Prostate gland (tissue), 2 donors: Measurements from ENCODE around the gene POMGNT2.

Source experiments
- POLR2A ChIP-seq: fragments of 450-650 bp; IDR thresholded peaks from one replicate; pipeline ENCODE4 v1.6.1; 2016; ENCODE audit warnings: antibody characterized with exemption, mild to moderate bottlenecking
- POLR2AphosphoS5 ChIP-seq: sonication (generic); formaldehyde crosslinking; IDR thresholded peaks from one replicate; pipeline ENCODE4 v1.6.1; 2017; ENCODE audit warnings: antibody characterized with exemption
- TF ChIP-seq, protein P1 (sequence below), 4 experiments: fragments of 200-600 bp in 2 of 4; fragments of 450-650 bp in 2 of 4; sonication (generic) in 2 of 4; IDR thresholded peaks; 1 replicate in 3 of 4; 2 replicates in 1 of 4; pipeline ENCODE4 v1.5.1; 2016 to 2019; ENCODE audit warnings: antibody characterized with exemption in 4 of 4, mild to moderate bottlenecking in 2 of 4, moderate library complexity in 2 of 4

DNA sequence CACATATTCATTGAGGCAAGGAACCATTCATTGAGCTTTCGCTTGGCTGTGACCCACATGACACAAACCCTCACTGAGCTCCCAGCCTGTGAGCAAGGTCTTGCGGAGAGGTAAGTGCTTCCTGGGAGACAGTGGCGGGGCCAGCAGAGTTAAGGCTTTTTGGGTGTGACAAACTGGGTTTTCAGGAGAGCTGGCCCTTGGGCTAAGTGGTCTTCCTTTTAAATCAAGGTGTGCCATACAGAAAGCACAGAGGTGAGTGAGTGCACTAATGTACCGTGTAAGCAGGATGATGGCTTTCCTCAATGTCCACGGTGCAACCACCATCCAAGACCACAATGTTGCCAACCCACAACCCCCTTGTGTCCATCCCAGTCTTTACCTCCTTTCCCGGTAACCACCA is 28.6 kb downstream of the POMGNT2 start:
- no peak for TF ChIP-seq POLR2A
- TF ChIP-seq, protein P1, sequence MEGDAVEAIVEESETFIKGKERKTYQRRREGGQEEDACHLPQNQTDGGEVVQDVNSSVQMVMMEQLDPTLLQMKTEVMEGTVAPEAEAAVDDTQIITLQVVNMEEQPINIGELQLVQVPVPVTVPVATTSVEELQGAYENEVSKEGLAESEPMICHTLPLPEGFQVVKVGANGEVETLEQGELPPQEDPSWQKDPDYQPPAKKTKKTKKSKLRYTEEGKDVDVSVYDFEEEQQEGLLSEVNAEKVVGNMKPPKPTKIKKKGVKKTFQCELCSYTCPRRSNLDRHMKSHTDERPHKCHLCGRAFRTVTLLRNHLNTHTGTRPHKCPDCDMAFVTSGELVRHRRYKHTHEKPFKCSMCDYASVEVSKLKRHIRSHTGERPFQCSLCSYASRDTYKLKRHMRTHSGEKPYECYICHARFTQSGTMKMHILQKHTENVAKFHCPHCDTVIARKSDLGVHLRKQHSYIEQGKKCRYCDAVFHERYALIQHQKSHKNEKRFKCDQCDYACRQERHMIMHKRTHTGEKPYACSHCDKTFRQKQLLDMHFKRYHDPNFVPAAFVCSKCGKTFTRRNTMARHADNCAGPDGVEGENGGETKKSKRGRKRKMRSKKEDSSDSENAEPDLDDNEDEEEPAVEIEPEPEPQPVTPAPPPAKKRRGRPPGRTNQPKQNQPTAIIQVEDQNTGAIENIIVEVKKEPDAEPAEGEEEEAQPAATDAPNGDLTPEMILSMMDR (IDR thresholded peaks at IDR 0.05) = no peak
- TF ChIP-seq POLR2AphosphoS5 = no peak
